Islet of Langerhans (tissue), 1 donor: Measurements from ENCODE around the gene RASL10A.

Experiments used
- FAIRE-seq: peaks from one replicate; lab custom pipeline; 2011; peaks lifted over from hg19 to GRCh38; lab: Jason Lieb, UNC

The RASL10A gene

GRCh38 chr22:29302681-29303465 lies 12.6 kb downstream of the RASL10A start:
- no peak for FAIRE-seq

DNA sequence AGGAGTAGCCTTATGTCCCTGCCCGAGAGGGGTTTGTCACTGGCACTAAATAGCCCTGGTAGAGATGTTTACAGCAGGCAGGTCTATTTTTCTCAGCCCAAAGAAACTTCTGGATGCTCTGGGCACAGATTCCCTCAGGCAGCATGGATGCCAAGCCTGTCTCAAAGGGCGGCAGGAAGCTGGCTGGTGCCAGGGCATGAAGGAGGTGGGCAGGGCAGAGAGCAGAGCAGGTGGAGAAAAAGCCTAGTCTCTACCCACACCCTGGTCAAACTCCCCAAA lies 13.2 kb downstream of the RASL10A start:
- no peak for FAIRE-seq

GRCh38 chr22:29301716-29302401 lies 13.6 kb downstream of the RASL10A start:
- no peak for FAIRE-seq

DNA sequence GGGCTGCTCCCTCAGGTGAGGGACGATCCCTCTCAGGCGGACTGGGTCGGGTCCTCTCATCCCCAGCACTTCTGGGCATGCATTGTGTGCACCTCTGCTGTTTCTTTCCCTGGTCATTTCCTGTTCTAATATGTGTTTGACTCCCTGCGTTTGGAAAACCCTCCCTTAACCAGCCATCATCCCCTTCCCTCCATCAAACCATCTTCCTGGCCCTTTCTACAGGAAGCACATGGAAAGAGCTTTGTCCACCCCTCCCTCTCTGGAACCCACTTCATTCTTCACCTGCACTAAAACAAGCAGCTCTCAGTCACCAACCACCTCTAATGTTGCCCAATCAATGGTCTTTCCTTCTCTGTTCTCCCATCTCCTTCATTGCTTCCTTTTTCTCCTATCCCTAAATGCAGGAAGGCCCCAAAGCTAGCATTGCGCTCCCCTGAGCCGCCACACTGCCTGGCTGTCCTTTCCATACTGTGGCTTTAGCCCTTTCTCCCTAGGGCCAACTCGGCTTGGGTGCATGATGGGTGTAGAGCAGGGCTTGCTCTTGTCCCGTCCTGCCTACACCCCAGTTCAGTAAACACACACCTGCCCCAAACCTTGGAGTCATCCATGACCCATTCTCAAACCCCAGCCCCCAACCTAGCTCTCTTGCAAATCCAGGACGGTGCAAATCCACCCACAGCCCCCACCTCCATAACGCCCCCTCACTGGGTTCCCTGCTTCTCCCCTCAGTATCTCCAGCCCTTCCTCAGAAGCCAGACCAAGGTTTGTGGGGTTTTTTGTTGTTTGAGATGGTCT lies 14.5 kb downstream of the RASL10A start:
- no peak for FAIRE-seq

- no peak for FAIRE-seq
Measured at GRCh38 chr22:29300467-29300806, 15.1 kb downstream of the RASL10A start.

DNA sequence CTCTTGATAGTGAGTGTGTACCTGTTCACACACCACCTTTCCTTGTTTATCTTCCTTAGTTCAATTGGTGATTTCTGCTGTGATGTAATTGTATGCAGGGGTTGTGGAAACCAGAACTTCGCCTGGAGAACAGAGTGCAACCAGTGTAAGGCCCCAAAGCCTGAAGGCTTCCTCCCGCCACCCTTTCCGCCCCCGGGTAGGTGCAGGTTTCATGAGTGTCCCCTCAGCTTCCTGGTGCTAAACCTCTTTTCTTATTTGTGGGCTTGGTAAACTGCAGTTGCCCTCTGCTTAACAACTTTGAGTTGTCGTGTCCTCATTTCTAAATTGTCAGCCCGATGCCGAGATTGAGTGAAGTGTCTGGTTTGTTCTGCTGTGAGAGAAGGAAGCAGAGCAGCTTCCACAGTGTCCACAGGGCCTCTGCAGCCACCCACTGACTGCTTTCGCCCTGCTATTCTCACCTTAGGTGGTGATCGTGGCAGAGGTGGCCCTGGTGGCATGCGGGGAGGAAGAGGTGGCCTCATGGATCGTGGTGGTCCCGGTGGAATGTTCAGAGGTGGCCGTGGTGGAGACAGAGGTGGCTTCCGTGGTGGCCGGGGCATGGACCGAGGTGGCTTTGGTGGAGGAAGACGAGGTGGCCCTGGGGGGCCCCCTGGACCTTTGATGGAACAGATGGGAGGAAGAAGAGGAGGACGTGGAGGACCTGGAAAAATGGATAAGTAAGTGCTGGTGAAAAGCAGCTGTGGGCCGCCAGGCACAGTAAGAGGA lies 16.2 kb downstream of the RASL10A start:
- no peak for FAIRE-seq

GRCh38 chr22:29298641-29299040 lies 16.9 kb downstream of the RASL10A start:
- FAIRE-seq: no peak

DNA sequence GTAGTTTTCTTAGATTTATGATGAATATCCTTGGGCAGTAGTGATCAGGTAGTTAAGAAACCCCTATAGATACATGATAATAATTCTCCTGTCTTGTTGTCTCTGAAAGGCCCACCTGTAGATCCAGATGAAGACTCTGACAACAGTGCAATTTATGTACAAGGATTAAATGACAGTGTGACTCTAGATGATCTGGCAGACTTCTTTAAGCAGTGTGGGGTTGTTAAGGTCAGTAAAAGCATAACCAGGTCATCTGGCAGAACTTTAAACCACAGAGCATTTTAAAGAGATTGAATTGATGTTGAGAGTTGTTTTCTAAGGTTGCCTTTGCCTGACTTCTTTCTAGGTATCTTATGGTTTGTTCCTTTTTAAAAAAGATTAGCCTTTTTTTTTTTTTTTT lies 23.1 kb downstream of the RASL10A start:
- no peak for FAIRE-seq

DNA sequence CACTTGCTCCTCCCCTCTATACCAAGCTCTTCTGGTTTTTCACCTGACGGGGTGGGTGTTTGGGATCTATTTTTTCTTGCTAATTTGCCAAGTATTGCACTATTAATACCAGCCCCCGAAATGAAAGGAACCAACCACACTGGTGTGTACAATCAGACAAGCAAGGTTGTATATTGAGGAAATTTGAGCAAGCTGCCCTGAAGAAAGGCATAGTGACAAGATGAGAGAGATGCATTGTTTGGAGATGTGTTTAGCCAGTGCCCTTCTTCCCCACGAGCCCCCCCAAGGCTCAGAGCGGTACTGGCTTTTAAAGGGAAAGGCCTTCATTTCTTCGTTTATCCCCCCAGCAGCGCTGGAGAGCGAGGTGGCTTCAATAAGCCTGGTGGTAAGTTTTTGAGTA lies 24.3 kb downstream of the RASL10A start:
- no peak for FAIRE-seq

DNA sequence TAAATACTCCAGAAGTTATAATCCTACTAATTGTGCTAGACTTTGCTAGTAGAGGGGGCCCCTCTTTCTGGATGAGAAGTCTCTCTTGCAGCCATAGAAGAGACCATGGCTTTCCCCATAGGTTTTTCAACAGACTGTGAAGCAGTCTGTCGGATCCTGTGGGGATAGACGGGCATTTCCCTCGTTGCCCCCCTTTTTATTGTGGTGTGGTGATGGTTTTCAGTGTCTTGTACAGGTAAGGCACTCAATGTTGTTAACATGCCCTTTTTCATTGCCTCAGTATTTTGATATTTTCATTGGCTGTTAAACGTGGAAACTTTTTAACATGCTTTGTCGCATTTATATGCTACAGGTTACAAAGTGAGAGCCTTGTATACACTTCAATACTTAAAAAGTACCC lies 25.4 kb downstream of the RASL10A start:
- FAIRE-seq: no peak

DNA sequence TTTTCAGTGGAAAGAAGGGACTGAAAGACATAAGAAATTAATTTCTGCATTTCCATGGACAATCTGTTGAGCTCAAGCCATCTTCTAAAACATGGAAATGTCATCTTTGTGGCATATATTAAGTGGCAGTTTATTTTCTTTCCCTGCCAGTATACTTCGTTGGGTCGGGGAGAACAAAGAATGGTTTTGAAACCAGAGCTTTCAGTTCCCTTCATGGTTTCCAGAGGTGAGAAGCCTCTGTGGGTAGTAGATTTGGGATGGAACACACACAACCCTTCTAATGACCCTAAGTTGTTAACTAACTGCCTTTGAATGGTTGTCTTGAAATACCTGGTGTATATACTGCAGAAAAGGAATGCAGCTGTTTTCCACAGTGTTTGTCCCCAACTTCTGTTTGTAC lies 26.7 kb downstream of the RASL10A start:
- FAIRE-seq: no peak

GRCh38 chr22:29284196-29284595 lies 31.3 kb downstream of the RASL10A start:
- FAIRE-seq: no peak

DNA sequence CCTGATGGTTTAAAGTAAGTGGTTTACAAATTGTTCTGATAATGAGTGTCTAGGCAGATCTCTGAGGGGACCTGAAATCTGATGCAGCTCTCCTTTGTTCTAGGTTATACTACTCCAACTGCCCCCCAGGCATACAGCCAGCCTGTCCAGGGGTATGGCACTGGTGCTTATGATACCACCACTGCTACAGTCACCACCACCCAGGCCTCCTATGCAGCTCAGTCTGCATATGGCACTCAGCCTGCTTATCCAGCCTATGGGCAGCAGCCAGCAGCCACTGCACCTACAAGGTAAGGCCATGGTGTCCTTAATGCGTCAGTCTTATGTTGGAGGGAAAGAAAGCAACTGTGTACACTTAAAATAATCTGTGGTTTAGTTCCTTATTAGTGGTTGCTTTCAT lies 37.6 kb downstream of the RASL10A start:
- FAIRE-seq: no peak

- FAIRE-seq: no peak
Measured at GRCh38 chr22:29275819-29276565, 39.5 kb downstream of the RASL10A start.

DNA sequence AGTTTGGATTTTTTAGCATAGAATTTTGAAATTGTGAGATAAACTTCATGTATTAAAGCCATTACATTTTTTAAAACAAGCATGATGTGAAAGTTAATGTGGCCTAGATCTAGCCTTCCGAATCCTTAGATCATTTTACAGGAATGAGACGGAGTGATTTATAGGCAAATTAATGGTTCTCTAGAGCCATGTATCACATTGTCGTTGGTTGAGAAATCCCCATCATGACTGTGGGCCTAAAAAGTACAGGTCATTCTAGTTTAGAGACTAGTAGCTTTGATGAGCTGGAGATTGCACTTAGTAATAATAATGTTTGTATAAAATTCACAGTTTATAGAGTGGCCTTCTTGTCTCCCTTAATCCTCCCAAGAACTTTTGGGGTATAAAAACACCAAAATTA lies 40.3 kb downstream of the RASL10A start:
- no peak for FAIRE-seq

GRCh38 chr22:29272624-29273023 lies 42.9 kb downstream of the RASL10A start:
- FAIRE-seq: no peak

DNA sequence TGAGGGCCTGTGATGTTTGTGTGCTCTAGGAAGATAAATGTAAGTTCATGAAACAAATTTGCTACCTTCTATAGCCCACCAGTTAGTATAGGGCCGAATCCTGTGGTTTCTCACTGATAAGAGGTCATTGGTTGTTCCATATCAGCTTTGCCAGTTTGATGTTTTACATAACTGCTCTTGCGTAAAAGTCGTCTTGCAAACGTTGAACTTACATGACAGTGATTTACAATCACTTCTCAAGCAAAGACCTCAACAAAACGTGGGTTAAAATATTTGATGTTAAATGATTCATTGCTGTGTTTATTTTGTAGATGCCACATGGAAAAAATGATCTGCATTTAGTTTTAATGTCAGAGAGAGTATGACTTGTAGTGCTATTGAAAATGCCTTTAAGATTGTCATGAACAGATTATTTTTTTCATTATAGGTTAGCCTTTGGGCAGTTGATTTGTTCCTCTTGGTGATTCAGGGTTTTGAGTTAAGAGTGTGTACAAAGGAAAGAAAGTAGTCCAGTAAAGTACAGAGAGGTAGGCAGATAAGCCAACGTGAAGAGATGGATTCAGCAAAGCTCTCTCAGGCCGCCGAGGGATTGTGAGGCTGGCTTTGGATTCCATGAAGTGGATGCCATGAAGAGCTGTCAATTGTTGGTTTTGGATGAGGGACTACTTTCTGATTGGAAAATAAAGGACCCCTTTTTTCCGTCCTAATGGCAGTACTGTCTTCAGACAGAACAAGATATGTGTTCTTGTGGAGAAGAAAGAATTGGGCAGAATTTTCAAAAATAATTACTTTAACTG lies 44.8 kb downstream of the RASL10A start:
- no peak for FAIRE-seq

GRCh38 chr22:29269731-29270474 lies 45.6 kb downstream of the RASL10A start:
- no peak for FAIRE-seq

GRCh38 chr22:29269230-29269604 lies 46.3 kb downstream of the RASL10A start:
- FAIRE-seq: no peak

DNA sequence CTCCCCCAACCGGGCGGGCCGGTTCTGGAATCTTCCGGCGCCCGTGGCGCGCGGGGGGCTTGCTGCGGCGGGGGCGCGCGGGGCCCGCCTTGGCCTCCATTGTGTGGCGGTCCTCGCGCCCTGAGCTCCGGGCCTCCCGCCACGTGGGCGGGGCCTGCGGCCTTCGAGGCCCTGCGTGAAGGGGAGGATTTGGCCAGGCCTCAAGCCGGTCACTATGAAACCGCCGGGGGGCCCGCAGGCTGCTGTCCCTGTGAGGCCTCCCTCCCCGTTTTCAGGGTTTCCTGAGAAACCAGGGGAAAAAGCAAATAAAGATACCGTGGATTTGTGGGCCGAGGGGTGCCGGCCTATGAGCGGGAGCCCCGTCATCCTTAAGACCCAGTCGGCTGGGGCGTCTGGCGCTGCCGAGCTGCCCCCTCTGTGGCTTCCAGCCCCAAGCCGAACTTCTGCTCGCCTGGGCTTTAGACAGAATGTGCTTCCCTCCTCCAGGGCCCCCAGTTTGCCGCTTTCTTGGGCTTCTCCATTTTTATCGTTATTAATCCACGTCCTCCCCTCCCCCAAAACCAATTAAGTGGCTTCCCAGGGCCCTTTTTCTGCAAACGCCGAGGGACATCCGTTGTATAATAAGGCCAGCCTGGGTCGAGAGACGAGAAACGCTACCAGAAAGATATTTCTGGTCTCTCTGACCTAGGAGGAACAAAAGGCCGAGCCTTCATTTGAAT lies 46.8 kb downstream of the RASL10A start:
- FAIRE-seq: no peak
